Measurements from ENCODE around the gene HELLS. TPM values are rescaled to one million over a fixed set of nuclear protein-coding genes. Genes with fewer than 3 reads are reported as not detected.

The HELLS gene
- total RNA-seq, 1 donor from 2014 or later, result 114 TPM

Other genes starting within 250 kb of the HELLS start
- gene NOC3L, start 182.8 kb upstream of the HELLS start, total RNA-seq, result 26.4 and 28.2 TPM in 2 replicates
- 0.29 and 0.74 TPM in 2 replicates for gene TBC1D12, start 143.2 kb upstream of the HELLS start, total RNA-seq
- gene CYP2C18, start 137.9 kb downstream of the HELLS start, total RNA-seq, result not detected in 2 replicates
- not detected in 2 replicates for gene CYP2C19, start 216.9 kb downstream of the HELLS start, total RNA-seq

Data from T-helper 1 cell treated with Interleukin-12 subunit alpha and Interleukin-12 subunit beta and Interleukin-4 antibody, amounts not matched to agents 30 ng/mL and 1 ng/mL, for 36 hours (primary cell).